ENCODE data around the gene SPAG9.

SPAG9 gene

DNA sequence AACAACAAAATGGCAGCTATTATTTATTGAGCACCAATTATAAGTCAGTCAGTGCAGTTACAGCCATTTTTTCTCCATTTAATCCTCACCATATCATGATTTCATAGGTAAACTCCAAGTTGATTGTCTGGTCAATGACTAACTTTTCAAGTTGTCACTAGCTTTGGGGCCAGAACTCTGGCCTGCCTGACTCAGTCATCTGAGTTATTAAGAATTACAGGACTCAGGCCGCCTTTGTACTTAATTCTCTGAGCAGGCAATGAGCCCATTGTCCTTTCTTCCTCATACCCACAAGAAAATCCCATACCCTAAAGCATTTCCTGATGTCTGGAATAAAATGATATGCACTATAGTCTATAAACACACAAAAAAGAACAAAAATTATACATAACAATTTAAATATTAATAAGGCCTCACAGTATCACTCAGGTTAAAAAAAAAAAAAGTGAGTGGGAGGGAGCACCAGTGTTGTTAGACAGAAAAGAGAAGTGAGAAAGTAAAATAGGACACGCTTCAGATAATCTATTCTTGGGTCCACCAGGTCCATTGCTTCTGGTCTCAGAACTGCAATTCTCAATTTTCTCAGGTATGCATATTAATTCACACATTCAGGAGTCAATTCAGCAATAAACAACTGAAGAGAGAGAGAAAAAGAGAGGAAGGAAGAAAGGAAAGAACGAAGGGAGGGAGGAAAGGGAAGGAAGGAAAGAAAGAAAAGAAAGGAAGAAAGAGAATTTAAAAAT, 70.2 kb downstream of the SPAG9 start:
- Histone ChIP-seq H3K27ac (ENCODE audit: low read length) (no peak overlapping the region), H3K36me3 (ENCODE audit: control insufficient read depth, low read depth, low read length) (no peaks in the 10 kb centered on the region), H3K4me1 (ENCODE audit: control insufficient read depth, low read depth, low read length) (peaks cover 21% of the 10 kb centered on the region), H3K9me3 (ENCODE audit: control insufficient read depth, low read depth, low read length) (no peaks in the 10 kb centered on the region), H3K4me3 (ENCODE audit: low read length) (no peak overlapping the region), H3K9ac (ENCODE audit: low read length) (no peak overlapping the region), H3K27me3 (ENCODE audit: control insufficient read depth, insufficient read depth, low read length) (no peaks in the 10 kb centered on the region)

DNA sequence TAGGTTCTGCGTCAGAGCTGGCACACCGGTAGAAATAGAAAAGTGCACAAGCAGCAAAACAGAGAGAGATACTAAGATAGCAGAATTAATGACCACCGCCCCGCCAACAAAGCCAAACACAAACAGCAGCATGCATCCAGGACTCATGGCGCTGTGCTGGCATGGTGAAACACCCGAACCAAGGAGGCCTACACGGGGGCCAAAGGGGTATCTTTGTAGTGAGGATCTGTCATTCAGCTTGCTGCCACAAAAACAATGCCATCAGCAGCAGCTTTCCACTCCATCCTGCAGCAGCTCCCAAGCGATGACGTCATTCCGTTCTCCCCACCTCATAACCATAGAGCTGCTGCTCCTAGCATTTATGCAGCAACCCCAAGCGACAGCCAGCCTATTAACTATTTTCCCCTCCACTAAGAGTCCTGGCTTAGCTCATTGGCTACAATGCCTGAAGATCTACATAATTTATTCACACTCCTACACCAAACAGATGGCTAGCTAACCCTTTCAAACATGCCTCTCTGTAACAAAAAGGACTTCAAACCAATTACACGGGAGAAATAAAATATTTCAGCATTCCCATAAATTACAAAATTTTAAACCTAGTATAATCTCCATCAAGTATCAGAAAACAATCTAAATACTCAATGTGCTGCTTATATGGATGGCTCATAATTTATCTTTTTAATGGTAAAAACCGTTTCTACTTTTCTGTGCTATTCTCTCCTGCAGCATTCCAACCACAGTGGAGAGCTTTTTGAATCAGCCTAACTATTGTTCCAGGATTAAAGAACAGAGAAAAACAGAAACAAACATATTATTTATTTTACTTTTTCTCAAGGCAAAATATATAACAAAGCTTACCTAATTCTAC, 73.9 kb downstream of the SPAG9 start:
- Histone ChIP-seq H3K4me3 (ENCODE audit: low read length) (peak overlapping the region; percentile 64), H3K9me3 (ENCODE audit: control insufficient read depth, low read depth, low read length) (no peaks in the 10 kb centered on the region), H3K9ac (ENCODE audit: low read length) (peak overlapping the region; percentile 74), H3K36me3 (ENCODE audit: control insufficient read depth, low read depth, low read length) (no peaks in the 10 kb centered on the region), H3K27ac (ENCODE audit: low read length) (peak overlapping the region; percentile 59), H3K27me3 (ENCODE audit: control insufficient read depth, insufficient read depth, low read length) (no peaks in the 10 kb centered on the region), H3K4me1 (ENCODE audit: control insufficient read depth, low read depth, low read length) (peaks cover 38% of the 10 kb centered on the region)

DNA sequence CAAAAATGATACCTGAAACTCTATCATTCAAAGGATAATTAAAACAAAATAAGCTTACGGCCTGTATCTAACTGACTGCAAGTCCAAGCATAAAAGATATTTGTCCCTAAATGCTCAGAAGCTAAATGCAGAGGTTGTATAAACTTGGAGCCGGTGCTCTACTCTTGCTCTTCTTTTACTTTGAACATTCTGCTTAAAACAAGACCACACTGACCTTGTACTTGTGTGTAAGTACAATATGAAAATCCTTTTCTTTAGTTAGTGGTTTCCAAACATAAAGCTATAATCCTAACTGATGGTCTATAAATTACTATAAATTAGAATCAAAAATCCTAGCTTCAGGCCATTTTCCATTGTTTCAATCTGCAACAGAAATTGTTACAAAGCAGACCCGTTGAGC, 74.6 kb downstream of the SPAG9 start:
- peaks cover 39% of the 10 kb centered on the region for H3K4me1 ChIP-seq (ENCODE audit: control insufficient read depth, low read depth, low read length)
- peak overlapping the region; percentile 74 for H3K9ac ChIP-seq (ENCODE audit: low read length)
- peak overlapping the region; percentile 64 for H3K4me3 ChIP-seq (ENCODE audit: low read length)
- H3K36me3 ChIP-seq (ENCODE audit: control insufficient read depth, low read depth, low read length), result no peaks in the 10 kb centered on the region
- no peaks in the 10 kb centered on the region for H3K27me3 ChIP-seq (ENCODE audit: control insufficient read depth, insufficient read depth, low read length)
- H3K27ac ChIP-seq (ENCODE audit: low read length), result peak overlapping the region; percentile 59
- H3K9me3 ChIP-seq (ENCODE audit: control insufficient read depth, low read depth, low read length), result no peaks in the 10 kb centered on the region

DNA sequence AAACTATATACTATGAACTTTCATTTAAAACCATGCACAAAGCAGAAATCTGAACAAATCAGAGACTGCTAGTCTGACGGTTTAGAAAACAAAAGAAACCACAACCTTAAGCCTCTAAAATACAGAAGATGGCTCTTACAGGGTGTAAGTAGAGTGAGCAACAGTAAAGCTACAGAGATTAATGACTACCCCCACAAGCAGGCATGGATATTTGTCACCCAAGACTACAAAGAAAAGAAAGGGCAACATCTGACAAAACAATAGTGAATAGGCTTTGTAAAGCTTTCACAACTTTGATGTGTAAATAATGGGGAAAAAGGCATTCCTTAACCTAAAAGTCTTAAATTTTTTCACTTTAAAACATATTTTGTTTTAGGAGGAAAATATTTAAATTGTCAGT, 75.0 kb downstream of the SPAG9 start:
- H3K9me3 ChIP-seq (ENCODE audit: control insufficient read depth, low read depth, low read length), result no peaks in the 10 kb centered on the region
- peak overlapping the region; percentile 74 for H3K9ac ChIP-seq (ENCODE audit: low read length)
- H3K27me3 ChIP-seq (ENCODE audit: control insufficient read depth, insufficient read depth, low read length), result no peaks in the 10 kb centered on the region
- peak overlapping the region; percentile 59 for H3K27ac ChIP-seq (ENCODE audit: low read length)
- peaks cover 39% of the 10 kb centered on the region for H3K4me1 ChIP-seq (ENCODE audit: control insufficient read depth, low read depth, low read length)
- no peaks in the 10 kb centered on the region for H3K36me3 ChIP-seq (ENCODE audit: control insufficient read depth, low read depth, low read length)
- peak overlapping the region; percentile 64 for H3K4me3 ChIP-seq (ENCODE audit: low read length)

DNA sequence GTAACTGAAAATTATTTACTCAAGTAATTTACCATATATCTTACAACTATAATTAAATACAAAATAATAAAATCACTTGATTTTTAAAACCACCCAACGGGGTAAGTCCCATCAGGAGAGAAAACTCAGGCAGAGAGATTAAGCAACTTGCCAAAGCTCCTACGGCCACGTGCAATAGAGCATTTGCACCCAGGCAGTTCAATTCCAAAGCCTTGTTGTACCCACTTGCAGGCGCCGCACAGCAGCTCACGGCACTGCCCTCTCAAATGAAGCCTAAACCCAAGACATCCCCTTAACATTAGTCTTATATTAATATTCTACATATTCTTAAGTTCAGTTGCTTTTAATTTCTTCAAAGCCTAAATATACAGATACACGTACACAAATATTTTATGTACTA, 75.7 kb downstream of the SPAG9 start:
- H3K4me1 ChIP-seq (ENCODE audit: control insufficient read depth, low read depth, low read length), result peaks cover 39% of the 10 kb centered on the region
- H3K9me3 ChIP-seq (ENCODE audit: control insufficient read depth, low read depth, low read length), result no peaks in the 10 kb centered on the region
- H3K4me3 ChIP-seq (ENCODE audit: low read length), result peak overlapping the region; percentile 64
- no peaks in the 10 kb centered on the region for H3K36me3 ChIP-seq (ENCODE audit: control insufficient read depth, low read depth, low read length)
- H3K27me3 ChIP-seq (ENCODE audit: control insufficient read depth, insufficient read depth, low read length), result no peaks in the 10 kb centered on the region
- H3K27ac ChIP-seq (ENCODE audit: low read length), result no peak overlapping the region
- H3K9ac ChIP-seq (ENCODE audit: low read length), result peak overlapping the region; percentile 19

DNA sequence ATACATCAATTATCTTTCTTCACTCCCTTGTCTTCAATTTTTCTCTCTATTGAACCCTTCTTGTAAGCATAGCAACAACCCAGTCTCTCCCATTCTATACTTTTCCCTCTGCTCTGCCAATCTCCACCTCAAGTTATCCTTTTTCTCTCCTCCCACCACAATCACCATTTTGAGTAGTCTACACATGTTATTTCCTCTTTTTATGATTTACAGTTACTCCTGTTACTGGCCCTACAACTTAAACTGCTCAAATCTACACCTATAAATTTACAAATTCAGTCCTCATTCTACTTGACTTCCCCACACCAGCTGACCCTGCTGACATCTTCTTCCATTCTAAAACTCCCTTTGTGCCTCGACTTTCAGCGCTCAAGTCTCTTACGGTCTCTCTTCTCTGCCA, 84.6 kb downstream of the SPAG9 start:
- peaks cover 9% of the 10 kb centered on the region for H3K36me3 ChIP-seq (ENCODE audit: control insufficient read depth, low read depth, low read length)
- no peaks in the 10 kb centered on the region for H3K27me3 ChIP-seq (ENCODE audit: control insufficient read depth, insufficient read depth, low read length)
- H3K4me1 ChIP-seq (ENCODE audit: control insufficient read depth, low read depth, low read length), result peaks cover 7% of the 10 kb centered on the region
- no peak overlapping the region for H3K4me3 ChIP-seq (ENCODE audit: low read length)
- H3K9me3 ChIP-seq (ENCODE audit: control insufficient read depth, low read depth, low read length), result no peaks in the 10 kb centered on the region
- H3K27ac ChIP-seq (ENCODE audit: low read length), result no peak overlapping the region
- H3K9ac ChIP-seq (ENCODE audit: low read length), result no peak overlapping the region

DNA sequence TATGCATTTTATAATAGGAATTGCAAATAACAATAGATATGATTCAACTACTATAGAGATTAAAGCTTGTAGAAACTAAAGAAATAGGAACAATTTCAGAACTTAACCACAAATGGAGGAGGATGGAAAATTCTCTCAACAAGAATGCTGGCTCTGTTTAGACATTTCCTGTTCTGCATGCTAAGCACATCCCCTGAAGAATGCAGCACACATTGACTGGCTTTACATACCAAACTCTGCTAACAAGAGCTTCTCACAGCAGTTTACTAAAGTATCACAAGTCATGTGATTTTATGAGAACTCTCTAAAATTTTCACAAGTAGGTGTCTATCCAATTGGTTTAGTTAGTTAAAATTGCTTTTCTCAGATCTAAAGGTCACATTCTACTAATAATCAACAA, 85.2 kb downstream of the SPAG9 start:
- Histone ChIP-seq H3K27me3 (ENCODE audit: control insufficient read depth, insufficient read depth, low read length) (no peaks in the 10 kb centered on the region), H3K27ac (ENCODE audit: low read length) (no peak overlapping the region), H3K36me3 (ENCODE audit: control insufficient read depth, low read depth, low read length) (peaks cover 9% of the 10 kb centered on the region), H3K9me3 (ENCODE audit: control insufficient read depth, low read depth, low read length) (no peaks in the 10 kb centered on the region), H3K4me1 (ENCODE audit: control insufficient read depth, low read depth, low read length) (peaks cover 7% of the 10 kb centered on the region), H3K4me3 (ENCODE audit: low read length) (no peak overlapping the region), H3K9ac (ENCODE audit: low read length) (no peak overlapping the region)

DNA sequence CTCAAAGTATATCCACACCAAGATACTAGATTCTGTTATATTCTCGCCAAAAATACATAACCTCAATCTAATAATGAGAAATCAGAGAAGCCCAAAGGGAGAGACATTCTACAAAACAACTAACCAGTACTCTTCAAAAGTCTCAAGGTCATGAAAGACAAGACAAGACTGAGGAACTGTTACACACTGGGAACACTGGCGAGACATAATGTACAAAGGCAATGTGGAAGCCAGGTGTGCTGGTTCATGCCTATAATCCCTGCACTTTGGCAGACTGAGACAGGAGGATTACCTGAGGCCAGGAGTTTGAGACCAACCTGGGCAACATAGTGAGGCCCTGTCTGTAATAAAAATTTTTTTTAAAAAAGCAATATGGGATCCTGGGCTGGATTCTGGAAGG, 85.9 kb downstream of the SPAG9 start:
- Histone ChIP-seq H3K36me3 (ENCODE audit: control insufficient read depth, low read depth, low read length) (peaks cover 9% of the 10 kb centered on the region), H3K27ac (ENCODE audit: low read length) (no peak overlapping the region), H3K9ac (ENCODE audit: low read length) (no peak overlapping the region), H3K4me3 (ENCODE audit: low read length) (no peak overlapping the region), H3K4me1 (ENCODE audit: control insufficient read depth, low read depth, low read length) (peaks cover 7% of the 10 kb centered on the region), H3K9me3 (ENCODE audit: control insufficient read depth, low read depth, low read length) (no peaks in the 10 kb centered on the region), H3K27me3 (ENCODE audit: control insufficient read depth, insufficient read depth, low read length) (no peaks in the 10 kb centered on the region)

DNA sequence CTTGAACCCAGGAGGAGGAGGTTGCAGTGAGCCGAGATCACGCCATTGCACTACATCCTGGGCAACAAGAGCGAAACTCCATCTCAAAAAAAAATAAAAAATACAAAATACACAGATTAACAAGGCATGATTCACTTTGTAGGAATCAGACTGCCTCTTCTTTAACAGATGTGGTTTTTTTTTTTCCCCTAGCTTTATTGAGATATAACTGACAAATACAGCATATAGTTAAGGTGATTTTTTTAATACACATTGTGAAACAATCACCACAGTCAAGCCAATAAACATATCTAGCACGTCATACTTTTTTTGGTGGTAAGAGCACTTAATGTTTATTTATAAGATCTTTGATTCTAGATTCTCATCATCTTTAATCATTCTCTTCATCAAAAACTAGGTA, 87.8 kb downstream of the SPAG9 start:
- peaks cover 7% of the 10 kb centered on the region for H3K4me1 ChIP-seq (ENCODE audit: control insufficient read depth, low read depth, low read length)
- H3K9me3 ChIP-seq (ENCODE audit: control insufficient read depth, low read depth, low read length), result no peaks in the 10 kb centered on the region
- no peak overlapping the region for H3K9ac ChIP-seq (ENCODE audit: low read length)
- no peak overlapping the region for H3K27ac ChIP-seq (ENCODE audit: low read length)
- H3K4me3 ChIP-seq (ENCODE audit: low read length), result no peak overlapping the region
- H3K36me3 ChIP-seq (ENCODE audit: control insufficient read depth, low read depth, low read length), result peaks cover 5% of the 10 kb centered on the region
- H3K27me3 ChIP-seq (ENCODE audit: control insufficient read depth, insufficient read depth, low read length), result no peaks in the 10 kb centered on the region

DNA sequence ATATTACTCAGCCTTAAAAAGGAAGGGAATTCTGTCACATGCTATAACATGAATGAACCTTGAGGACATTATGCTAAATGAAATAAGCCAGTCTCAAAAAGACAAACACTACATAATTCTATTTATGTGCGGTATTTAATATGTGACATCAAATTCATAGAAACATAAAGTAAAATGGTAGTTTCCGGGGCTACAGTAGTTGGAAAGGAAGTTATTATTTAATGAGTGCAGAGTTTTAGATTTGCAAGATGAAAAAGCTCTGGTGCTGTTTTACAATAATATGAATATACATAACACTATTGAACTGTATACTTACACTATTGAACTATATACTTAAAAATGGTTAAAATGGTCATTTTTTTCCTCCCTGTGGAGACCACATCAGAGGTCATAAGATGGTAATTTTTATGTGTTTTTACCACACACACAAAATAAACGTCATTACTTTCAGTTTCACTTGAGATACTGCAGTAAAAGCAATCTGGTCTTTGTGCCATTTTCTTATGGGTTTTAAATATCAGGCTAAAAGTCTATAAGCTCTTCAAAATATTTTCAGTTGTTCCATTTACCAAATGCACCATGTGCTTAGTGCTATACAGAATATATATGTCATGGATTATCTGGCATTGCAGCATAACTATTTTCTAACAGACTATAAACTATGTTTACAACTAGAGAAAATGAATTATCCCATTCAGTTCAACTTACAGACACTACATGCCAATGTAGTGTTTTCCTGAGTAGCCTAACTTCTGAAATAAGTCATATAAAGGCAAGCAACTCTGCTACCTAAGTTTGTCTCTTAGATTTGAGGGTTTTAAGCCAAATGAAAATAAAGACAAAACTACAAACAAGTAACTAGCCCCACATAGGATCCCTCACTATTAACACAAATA, 90.9 kb downstream of the SPAG9 start:
- Histone ChIP-seq H3K9ac (ENCODE audit: low read length) (no peak overlapping the region), H3K27ac (ENCODE audit: low read length) (no peak overlapping the region), H3K36me3 (ENCODE audit: control insufficient read depth, low read depth, low read length) (no peaks in the 10 kb centered on the region), H3K4me3 (ENCODE audit: low read length) (no peak overlapping the region), H3K4me1 (ENCODE audit: control insufficient read depth, low read depth, low read length) (no peaks in the 10 kb centered on the region), H3K27me3 (ENCODE audit: control insufficient read depth, insufficient read depth, low read length) (no peaks in the 10 kb centered on the region), H3K9me3 (ENCODE audit: control insufficient read depth, low read depth, low read length) (no peaks in the 10 kb centered on the region)

DNA sequence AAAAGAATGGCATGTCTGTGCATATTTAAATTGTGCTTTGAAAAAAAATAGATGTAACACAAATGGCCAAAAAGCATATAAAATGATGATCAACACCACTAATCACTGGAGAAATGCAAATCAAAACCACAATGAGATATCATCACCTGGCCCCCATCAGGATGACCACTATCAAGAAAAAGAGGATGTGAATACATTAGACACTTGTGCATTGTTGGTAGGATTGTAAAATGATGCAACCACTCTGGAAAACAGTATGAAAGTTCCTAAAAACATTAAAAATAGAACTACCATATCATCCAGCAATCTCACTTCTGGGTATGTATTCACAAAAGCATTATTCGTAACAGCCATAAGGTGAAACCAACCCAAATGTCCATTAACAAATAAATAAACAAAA, 91.5 kb downstream of the SPAG9 start:
- Histone ChIP-seq H3K27me3 (ENCODE audit: control insufficient read depth, insufficient read depth, low read length) (no peaks in the 10 kb centered on the region), H3K4me3 (ENCODE audit: low read length) (no peak overlapping the region), H3K9me3 (ENCODE audit: control insufficient read depth, low read depth, low read length) (no peaks in the 10 kb centered on the region), H3K27ac (ENCODE audit: low read length) (no peak overlapping the region), H3K36me3 (ENCODE audit: control insufficient read depth, low read depth, low read length) (no peaks in the 10 kb centered on the region), H3K9ac (ENCODE audit: low read length) (no peak overlapping the region), H3K4me1 (ENCODE audit: control insufficient read depth, low read depth, low read length) (no peaks in the 10 kb centered on the region)

Data from iPS-18a (cell line).